BLaER1 treated with 17β-estradiol and CSF1 and Interleukin-3, amounts not matched to agents 10 nM and 100 nM (cell line): ENCODE results near the gene OPCML.
A peak's percentile ranks its signal among the peaks of the same experiment; 100 is the strongest.

ENCODE experiments used
- H3K27ac ChIP-seq, 11 experiments: shearing (Covaris generic); formaldehyde crosslinking; 2 replicates each; pipeline ENCODE4 v1.8.1; 2022
- H3K27me3 ChIP-seq, 11 experiments: shearing (Covaris generic); formaldehyde crosslinking; 2 replicates each; pipeline ENCODE4 v1.8.1; 2022
- H3K36me3 ChIP-seq, 11 experiments: shearing (Covaris generic); formaldehyde crosslinking; 2 replicates each; pipeline ENCODE4 v1.8.1; 2022
- H3K4me1 ChIP-seq, 10 experiments: shearing (Covaris generic); formaldehyde crosslinking; 2 replicates each; pipeline ENCODE4 v1.8.1; 2022
- H3K4me2 ChIP-seq, 11 experiments: shearing (Covaris generic); formaldehyde crosslinking; 2 replicates each; pipeline ENCODE4 v1.8.1; 2022
- H3K4me3 ChIP-seq, 10 experiments: shearing (Covaris generic); formaldehyde crosslinking; 2 replicates each; pipeline ENCODE4 v1.8.1; 2022
- H3K9ac ChIP-seq, 11 experiments: shearing (Covaris generic); formaldehyde crosslinking; 2 replicates each; pipeline ENCODE4 v1.8.1; 2022
- H3K9me3 ChIP-seq, 11 experiments: shearing (Covaris generic); formaldehyde crosslinking; replicated peaks in 1 of 11; 2 replicates each; pipeline ENCODE4 v1.8.1; 2022
- H4K20me1 ChIP-seq, 11 experiments: shearing (Covaris generic); formaldehyde crosslinking; 2 replicates each; pipeline ENCODE4 v1.8.1; 2022
- Cebpa-rat ChIP-seq, 11 experiments: shearing (Covaris generic); IDR thresholded peaks; 2 replicates each; pipeline ENCODE4 v1.8.1; 2022

Gene OPCML

DNA sequence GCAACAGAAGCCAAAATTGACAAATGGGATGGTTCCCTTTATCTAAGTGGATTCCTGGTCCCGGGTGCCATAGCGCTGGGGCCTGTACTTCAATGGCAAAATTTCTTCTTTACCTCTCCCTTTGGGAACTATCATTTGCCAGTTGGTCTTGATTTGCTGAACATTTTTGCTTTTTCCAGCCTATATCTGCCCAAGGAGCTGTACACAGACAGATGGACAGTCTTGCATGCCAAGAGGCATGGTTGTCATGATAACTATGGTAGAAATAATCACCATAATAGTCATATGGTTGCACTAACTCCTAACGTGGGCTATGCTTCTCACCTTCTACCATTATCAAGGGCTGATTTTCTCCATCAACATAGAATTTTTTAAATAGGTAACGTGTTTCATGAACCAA, 1030.9 kb downstream of the OPCML start:
- TF ChIP-seq Cebpa-rat (IDR thresholded peaks at IDR 0.05): no peak
- no peak overlapping the region for H3K9ac ChIP-seq
- H3K4me3 ChIP-seq: no peak overlapping the region
- H3K4me1 ChIP-seq: peaks cover 0 to 5% (median 3%) of the 10 kb centered on the region in 10 experiments; a peak in 15 of 20 replicates
- H3K36me3 ChIP-seq: no peaks in the 10 kb centered on the region
- H3K4me2 ChIP-seq: no peak overlapping the region
- no peaks in the 10 kb centered on the region; a peak in 1 of 22 replicates for H3K9me3 ChIP-seq
- H4K20me1 ChIP-seq: no peaks in the 10 kb centered on the region
- no peaks in the 10 kb centered on the region for H3K27me3 ChIP-seq
- no peak overlapping the region for H3K27ac ChIP-seq

DNA sequence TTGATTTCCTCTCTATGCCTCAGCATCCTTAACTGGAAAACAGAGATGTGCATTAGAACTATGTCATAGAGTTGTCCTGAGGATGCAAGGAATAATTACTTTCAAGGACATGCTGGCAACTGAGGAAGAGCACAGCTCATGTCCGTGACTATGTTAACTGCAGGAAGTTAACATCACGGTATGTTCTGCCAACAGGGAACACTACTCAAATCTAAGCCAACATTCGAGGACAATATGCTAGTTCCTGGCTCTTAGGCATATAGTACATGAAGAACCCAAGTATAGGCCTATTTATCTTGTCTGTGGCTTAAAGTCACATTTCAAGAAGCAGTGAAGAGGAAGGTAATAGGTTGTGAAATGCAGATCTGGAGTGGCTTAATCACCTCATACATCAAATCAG, 1032.6 kb downstream of the OPCML start:
- no peak for TF ChIP-seq Cebpa-rat (IDR thresholded peaks at IDR 0.05)

DNA sequence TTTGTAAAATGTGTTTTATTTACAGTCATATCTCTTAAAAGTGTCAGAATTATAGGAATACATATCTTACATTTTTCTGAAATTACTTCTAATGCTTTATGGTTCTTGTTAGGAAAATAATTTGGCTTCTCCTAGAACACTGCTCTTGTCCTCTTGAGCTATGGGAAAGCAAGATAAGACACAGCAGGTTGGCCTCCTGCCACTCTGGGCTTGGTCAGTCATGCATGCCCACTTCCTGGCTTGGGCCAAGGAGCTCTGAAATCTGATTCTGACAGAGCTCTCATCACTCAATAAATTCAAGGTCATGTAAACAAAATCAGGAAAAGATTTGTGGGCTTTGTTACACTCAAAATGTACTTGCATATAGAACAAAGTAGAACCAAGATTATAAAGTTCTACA, 1036.0 kb downstream of the OPCML start:
- Histone ChIP-seq H3K4me1 (peaks cover 0 to 33% (median 24%) of the 10 kb centered on the region in 10 experiments; a peak in 15 of 20 replicates), H4K20me1 (no peaks in the 10 kb centered on the region), H3K4me2 (peak overlapping the region in 9 of 11 experiments; percentile 30 to 58 (median 39); a peak in 13 of 22 replicates), H3K9ac (no peak overlapping the region), H3K4me3 (no peak overlapping the region), H3K27me3 (no peaks in the 10 kb centered on the region), H3K27ac (no peak overlapping the region), H3K9me3 (no peaks in the 10 kb centered on the region; a peak in 1 of 22 replicates), H3K36me3 (no peaks in the 10 kb centered on the region)
- 0 out of 22 replicates have a peak, but pooled peaks of 1 of the 11 experiments have one; percentile 14 for TF ChIP-seq Cebpa-rat (IDR thresholded peaks at IDR 0.05)

More for the DNA sequence above, 1032.6 kb downstream of the OPCML start:
- H4K20me1 ChIP-seq: no peaks in the 10 kb centered on the region
- no peak overlapping the region for H3K9ac ChIP-seq
- H3K4me2 ChIP-seq: no peak overlapping the region
- no peaks in the 10 kb centered on the region for H3K27me3 ChIP-seq
- no peak overlapping the region for H3K4me3 ChIP-seq
- no peaks in the 10 kb centered on the region; a peak in 1 of 22 replicates for H3K9me3 ChIP-seq
- H3K27ac ChIP-seq: no peak overlapping the region
- H3K4me1 ChIP-seq: peaks cover 0 to 22% (median 18%) of the 10 kb centered on the region in 10 experiments; a peak in 15 of 20 replicates
- H3K36me3 ChIP-seq: no peaks in the 10 kb centered on the region

DNA sequence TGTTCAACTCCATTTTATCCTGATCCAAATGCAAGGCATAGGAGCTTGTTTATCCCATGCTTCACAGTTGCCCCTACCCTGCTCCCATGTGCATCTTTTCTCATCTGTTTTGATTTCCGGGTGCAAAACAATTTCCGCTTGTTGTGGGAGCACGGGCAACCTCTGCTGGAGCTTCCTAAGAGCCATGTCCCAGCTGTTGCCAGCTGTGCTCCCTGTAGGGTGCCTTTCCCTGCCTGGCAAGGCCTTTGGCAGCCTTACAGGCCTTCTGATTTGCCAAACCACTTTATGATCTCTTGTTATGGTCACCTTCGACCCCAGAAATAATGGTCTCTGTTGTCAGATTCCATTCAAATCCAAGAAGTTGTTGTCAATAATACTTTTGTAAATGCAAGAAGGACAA, 1038.5 kb downstream of the OPCML start:
- no peaks in the 10 kb centered on the region for H3K27me3 ChIP-seq
- H3K9me3 ChIP-seq: peaks cover 0 to 5% (median 0%) of the 10 kb centered on the region in 11 experiments; a peak in 3 of 22 replicates
- peaks cover 0 to 33% (median 24%) of the 10 kb centered on the region in 10 experiments; a peak in 15 of 20 replicates for H3K4me1 ChIP-seq
- no peak overlapping the region for H3K9ac ChIP-seq
- H3K36me3 ChIP-seq: no peaks in the 10 kb centered on the region
- H3K4me2 ChIP-seq: 0 out of 22 replicates have a peak overlapping the region, but pooled peaks of 1 of the 11 experiments have one; percentile 35
- H3K4me3 ChIP-seq: no peak overlapping the region
- H3K27ac ChIP-seq: no peak overlapping the region
- TF ChIP-seq Cebpa-rat (IDR thresholded peaks at IDR 0.05): no peak
- no peaks in the 10 kb centered on the region for H4K20me1 ChIP-seq

DNA sequence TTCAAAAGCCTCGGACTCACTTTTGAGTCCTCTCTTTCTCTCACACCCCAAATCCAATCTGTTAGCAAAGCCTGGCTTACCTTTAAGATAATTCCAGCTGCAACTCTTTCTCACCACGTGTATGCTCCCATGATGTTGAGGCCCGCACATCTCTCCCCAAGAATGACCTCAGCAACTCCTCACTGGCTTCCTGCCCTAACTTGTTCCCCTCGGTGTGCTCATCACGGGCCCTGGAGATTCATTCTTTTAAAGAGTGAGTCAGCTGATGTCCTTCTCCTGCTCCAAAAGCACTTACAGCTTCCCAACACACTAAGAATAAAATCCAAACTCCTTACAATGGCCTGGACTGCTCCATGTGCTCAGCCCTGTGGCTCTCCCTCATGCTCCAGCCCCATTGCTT, 1041.3 kb downstream of the OPCML start:
- no peaks in the 10 kb centered on the region for H3K27me3 ChIP-seq
- H3K9me3 ChIP-seq: peaks cover 0 to 8% (median 3%) of the 10 kb centered on the region in 11 experiments; a peak in 19 of 22 replicates
- no peak overlapping the region for H3K4me2 ChIP-seq
- no peak overlapping the region for H3K4me3 ChIP-seq
- H3K9ac ChIP-seq: no peak overlapping the region
- no peaks in the 10 kb centered on the region for H4K20me1 ChIP-seq
- H3K4me1 ChIP-seq: peaks cover 0 to 24% (median 17%) of the 10 kb centered on the region in 10 experiments; a peak in 14 of 20 replicates
- H3K36me3 ChIP-seq: no peaks in the 10 kb centered on the region
- no peak for TF ChIP-seq Cebpa-rat (IDR thresholded peaks at IDR 0.05)
- H3K27ac ChIP-seq: no peak overlapping the region

DNA sequence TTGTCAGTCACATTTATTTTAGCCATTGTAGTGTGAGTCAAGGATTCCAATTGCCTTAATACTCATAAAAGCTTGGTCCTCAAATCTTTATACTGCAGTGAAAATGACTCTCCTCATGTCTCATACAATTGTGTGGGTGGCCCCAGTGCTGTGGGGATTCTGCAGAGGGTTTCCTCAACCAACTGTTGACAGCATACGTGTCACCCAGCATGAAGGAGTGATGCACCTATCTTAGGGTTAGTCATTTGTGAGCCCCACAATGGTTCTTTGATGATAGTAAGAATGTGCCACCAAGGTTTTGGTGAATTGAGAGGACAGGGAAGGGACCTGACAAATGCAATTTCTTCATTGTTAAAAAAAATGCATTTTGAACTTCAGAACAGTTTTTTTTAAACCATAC, 1046.2 kb downstream of the OPCML start:
- no peak overlapping the region for H3K4me2 ChIP-seq
- H4K20me1 ChIP-seq: no peaks in the 10 kb centered on the region
- H3K4me1 ChIP-seq: no peaks in the 10 kb centered on the region
- no peak overlapping the region for H3K27ac ChIP-seq
- H3K4me3 ChIP-seq: no peak overlapping the region
- no peaks in the 10 kb centered on the region for H3K27me3 ChIP-seq
- TF ChIP-seq Cebpa-rat (IDR thresholded peaks at IDR 0.05): no peak
- no peak overlapping the region for H3K9ac ChIP-seq
- H3K36me3 ChIP-seq: no peaks in the 10 kb centered on the region
- H3K9me3 ChIP-seq: peaks cover 10 to 21% (median 15%) of the 10 kb centered on the region in 11 experiments

DNA sequence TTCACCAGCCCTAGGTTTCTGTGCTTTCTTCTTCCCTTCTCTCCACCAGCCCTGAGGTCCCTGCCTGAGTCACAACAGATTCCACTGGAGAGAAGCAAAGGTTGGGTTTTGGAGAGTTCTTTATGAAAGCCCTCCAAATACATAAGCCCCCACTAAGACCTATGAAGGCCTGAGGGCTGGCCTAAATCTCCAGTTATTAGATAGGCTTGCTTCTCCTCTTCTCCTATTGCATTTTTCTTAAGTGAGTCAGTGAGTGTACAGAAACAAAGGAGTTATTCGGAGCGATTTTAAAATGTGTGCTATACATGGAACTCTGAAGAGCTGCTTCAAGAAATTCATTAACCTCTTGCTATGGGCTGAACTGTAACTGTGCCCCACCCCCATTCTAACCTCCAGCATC, 1057.3 kb downstream of the OPCML start:
- TF ChIP-seq Cebpa-rat (IDR thresholded peaks at IDR 0.05): no peak

DNA sequence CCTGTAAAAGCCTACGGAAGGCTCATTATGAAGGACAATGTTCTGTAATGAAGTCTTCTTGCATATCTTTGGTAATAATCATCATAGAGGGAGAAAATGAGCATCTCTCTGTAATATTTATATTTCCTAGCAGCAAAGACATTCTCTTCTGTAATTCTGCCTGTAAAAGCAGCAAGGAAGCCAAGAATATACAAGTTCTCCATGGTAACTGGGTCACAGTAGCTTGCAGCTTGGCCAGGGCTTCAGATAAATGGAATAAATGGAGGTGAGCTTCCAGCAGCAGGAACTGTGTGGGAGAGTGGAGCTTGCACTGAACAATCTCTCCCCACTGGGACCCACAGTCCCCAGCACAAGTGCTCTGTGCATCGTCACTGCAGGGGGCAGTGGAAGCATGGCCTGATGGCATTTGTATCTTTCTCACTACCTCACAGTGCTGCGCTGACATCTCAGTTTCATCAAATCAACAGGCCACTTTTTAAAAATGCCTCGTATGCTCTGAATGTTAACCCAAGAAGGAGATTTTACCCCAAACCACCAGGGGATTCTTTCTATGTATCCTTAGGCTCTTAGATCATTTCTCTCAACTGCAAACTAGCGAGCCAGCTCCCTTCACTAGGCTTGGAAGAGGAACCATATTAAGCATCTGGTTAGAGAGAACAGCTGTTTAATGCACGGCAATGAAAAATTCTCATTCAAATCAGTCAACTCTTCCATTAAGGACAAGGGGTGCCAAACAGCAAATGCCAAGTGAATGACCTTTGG, 1059.7 kb downstream of the OPCML start:
- no peaks in the 10 kb centered on the region for H4K20me1 ChIP-seq
- no peak overlapping the region for H3K9ac ChIP-seq
- TF ChIP-seq Cebpa-rat (IDR thresholded peaks at IDR 0.05): no peak
- H3K4me1 ChIP-seq: no peaks in the 10 kb centered on the region
- H3K4me3 ChIP-seq: no peak overlapping the region
- H3K36me3 ChIP-seq: no peaks in the 10 kb centered on the region
- no peaks in the 10 kb centered on the region for H3K27me3 ChIP-seq
- H3K4me2 ChIP-seq: 0 out of 22 replicates have a peak overlapping the region, but pooled peaks of 1 of the 11 experiments have one; percentile 10
- no peaks in the 10 kb centered on the region for H3K9me3 ChIP-seq
- H3K27ac ChIP-seq: no peak overlapping the region

More for the DNA sequence above, 1057.3 kb downstream of the OPCML start:
- Histone ChIP-seq H3K4me3 (no peak overlapping the region), H3K9me3 (no peaks in the 10 kb centered on the region), H3K4me1 (no peaks in the 10 kb centered on the region), H3K27ac (no peak overlapping the region), H3K9ac (no peak overlapping the region), H4K20me1 (no peaks in the 10 kb centered on the region), H3K4me2 (no peak overlapping the region), H3K27me3 (no peaks in the 10 kb centered on the region), H3K36me3 (no peaks in the 10 kb centered on the region)

DNA sequence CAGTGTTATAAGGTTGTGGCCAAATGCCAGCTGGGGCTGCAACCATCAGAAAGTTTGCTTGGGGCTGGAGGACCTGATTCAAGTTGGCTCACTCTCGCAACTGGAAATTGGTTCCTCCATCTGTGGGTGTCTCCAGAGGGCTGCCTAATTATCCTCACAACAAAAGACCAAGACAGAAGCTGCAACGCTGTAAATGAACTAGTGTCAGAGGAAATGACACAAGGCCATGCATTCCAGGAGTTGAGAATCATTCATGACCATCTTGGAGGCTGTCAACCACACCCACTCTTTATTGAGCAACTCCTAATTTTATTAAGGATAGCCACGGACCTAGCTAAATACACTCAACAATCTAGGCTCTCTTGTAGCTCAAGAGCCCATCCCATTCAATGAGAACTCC, 1060.8 kb downstream of the OPCML start:
- no peak overlapping the region for H3K9ac ChIP-seq
- no peaks in the 10 kb centered on the region for H3K4me1 ChIP-seq
- H3K9me3 ChIP-seq: no peaks in the 10 kb centered on the region
- H4K20me1 ChIP-seq: no peaks in the 10 kb centered on the region
- no peak overlapping the region for H3K4me2 ChIP-seq
- H3K4me3 ChIP-seq: no peak overlapping the region
- H3K27me3 ChIP-seq: no peaks in the 10 kb centered on the region
- no peaks in the 10 kb centered on the region for H3K36me3 ChIP-seq
- no peak for TF ChIP-seq Cebpa-rat (IDR thresholded peaks at IDR 0.05)
- no peak overlapping the region for H3K27ac ChIP-seq
